NCI-H2081 (cell line): ENCODE results near the gene CADM2.
"Not testable (repeated sequence)": the region's sequence is repeated elsewhere in the genome, so short reads cannot be mapped to it uniquely, and the experiment has no call there.

Source experiments
- DNase-seq, 2 experiments: peaks; one replicate each; lab custom pipeline; 2025; lab: John Stamatoyannopoulos, UW

CADM2 gene

GRCh38 chr3:84958495-84959469, at the start of gene CADM2:
Gene CADM2 (plus strand): TSS chr3:84958989.
- DNase-seq: peak; percentile 83 to 86

- not testable (repeated sequence) for DNase-seq
Observed at GRCh38 chr3:84918592-84918991, 40.2 kb upstream of the CADM2 start.

GRCh38 chr3:84922682-84923081, 36.1 kb upstream of the CADM2 start:
- DNase-seq: no peak

- DNase-seq: no peak
Observed at GRCh38 chr3:84925571-84925970, 33.2 kb upstream of the CADM2 start.

- DNase-seq: no peak
Observed at GRCh38 chr3:84943379-84943778, 15.4 kb upstream of the CADM2 start.

- no peak for DNase-seq
Observed at GRCh38 chr3:84946240-84946639, 12.5 kb upstream of the CADM2 start.

GRCh38 chr3:84959470-84960271, 882 bp downstream of the CADM2 start:
- peak; percentile 4 to 47 for DNase-seq

GRCh38 chr3:84960581-84960980, 1.8 kb downstream of the CADM2 start:
- peak in 1 of 2 experiments; percentile 2 for DNase-seq

GRCh38 chr3:84961011-84961410, 2.2 kb downstream of the CADM2 start:
- no peak for DNase-seq

- DNase-seq: no peak
Observed at GRCh38 chr3:84961521-84962255, 2.9 kb downstream of the CADM2 start.

- DNase-seq: no peak
Observed at GRCh38 chr3:84962415-84962814, 3.6 kb downstream of the CADM2 start.

GRCh38 chr3:84963137-84963536, 4.3 kb downstream of the CADM2 start:
- no peak for DNase-seq

GRCh38 chr3:84965141-84965540, 6.4 kb downstream of the CADM2 start:
- peak; percentile 32 to 74 for DNase-seq

GRCh38 chr3:84967767-84968581, 9.2 kb downstream of the CADM2 start:
- no peak for DNase-seq

GRCh38 chr3:84968701-84969235, 10.0 kb downstream of the CADM2 start:
- DNase-seq: no peak

GRCh38 chr3:84974347-84974746, 15.6 kb downstream of the CADM2 start:
- DNase-seq: peak in 1 of 2 experiments; percentile 7

GRCh38 chr3:84977021-84977420, 18.2 kb downstream of the CADM2 start:
- DNase-seq: no peak

- peak in 1 of 2 experiments; percentile 12 for DNase-seq
Observed at GRCh38 chr3:84978843-84979242, 20.1 kb downstream of the CADM2 start.

GRCh38 chr3:84980011-84980410, 21.2 kb downstream of the CADM2 start:
- DNase-seq: peak in 1 of 2 experiments; percentile 67

GRCh38 chr3:84980456-84980855, 21.7 kb downstream of the CADM2 start:
- DNase-seq: no peak

GRCh38 chr3:84983490-84983889, 24.7 kb downstream of the CADM2 start:
- no peak for DNase-seq
